D721Med (cell line): ENCODE data around the gene MORF4L1.
A peak's percentile ranks its signal among the peaks of the same experiment; 100 is the strongest.

ENCODE experiments used
- DNase-seq: peaks from one replicate; pipeline ENCODE4 v3.0.0; 2011; ENCODE audit warnings: low spot score; ENCODE audit not compliant: insufficient read length
- FAIRE-seq: peaks from 2 replicates; lab custom pipeline; 2011; peaks lifted over from hg19 to GRCh38; lab: Jason Lieb, UNC
- TF ChIP-seq, protein P1 (sequence below): IDR thresholded peaks from 2 replicates; pipeline ENCODE4 v1.5.1; 2012; ENCODE audit warnings: mild to moderate bottlenecking, control low read depth; ENCODE audit not compliant: insufficient read depth; ENCODE audit errors: missing control alignments

Gene MORF4L1, protein sequence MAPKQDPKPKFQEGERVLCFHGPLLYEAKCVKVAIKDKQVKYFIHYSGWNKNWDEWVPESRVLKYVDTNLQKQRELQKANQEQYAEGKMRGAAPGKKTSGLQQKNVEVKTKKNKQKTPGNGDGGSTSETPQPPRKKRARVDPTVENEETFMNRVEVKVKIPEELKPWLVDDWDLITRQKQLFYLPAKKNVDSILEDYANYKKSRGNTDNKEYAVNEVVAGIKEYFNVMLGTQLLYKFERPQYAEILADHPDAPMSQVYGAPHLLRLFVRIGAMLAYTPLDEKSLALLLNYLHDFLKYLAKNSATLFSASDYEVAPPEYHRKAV

DNA sequence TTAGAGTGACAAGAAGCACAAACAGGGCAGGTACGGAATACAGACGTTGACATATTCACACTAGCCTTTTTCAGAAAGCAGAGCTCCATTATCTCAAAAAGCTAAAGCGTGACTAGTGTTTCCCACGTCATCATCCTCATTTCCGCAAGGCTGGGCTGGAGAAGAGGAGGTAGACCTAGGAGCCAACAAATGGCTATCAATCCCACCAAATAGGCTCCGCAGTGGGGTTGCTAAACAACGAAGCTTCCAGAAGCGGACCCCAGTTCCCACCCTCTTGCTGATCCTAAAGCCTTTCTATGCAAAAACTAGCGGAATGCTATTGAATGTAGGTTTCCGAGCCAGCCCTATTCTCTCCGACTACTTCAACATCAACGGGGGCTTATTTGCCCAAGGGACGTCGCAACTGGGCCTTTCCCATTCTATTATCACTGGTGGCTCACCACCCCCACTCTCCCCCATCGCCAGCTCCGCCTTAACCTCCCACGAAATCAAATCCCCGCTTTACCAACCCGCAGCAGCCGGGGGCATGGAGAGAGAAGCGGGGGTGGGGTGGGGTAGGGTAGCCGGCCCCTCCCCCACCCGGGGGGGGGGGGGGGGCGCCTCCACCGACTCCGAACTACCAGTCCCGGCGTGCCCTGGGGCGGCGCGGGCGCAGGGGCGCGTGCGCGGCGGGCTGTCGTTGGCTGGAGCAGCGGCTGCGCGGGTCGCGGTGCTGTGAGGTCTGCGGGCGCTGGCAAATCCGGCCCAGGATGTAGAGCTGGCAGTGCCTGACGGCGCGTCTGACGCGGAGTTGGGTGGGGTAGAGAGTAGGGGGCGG is at the start of gene MORF4L1:
TSS of gene MORF4L1 (plus strand) at position 736 of the 817 bp plus-strand sequence. CDS start 128 bp downstream, outside the sequence.
- TF ChIP-seq, protein P1, sequence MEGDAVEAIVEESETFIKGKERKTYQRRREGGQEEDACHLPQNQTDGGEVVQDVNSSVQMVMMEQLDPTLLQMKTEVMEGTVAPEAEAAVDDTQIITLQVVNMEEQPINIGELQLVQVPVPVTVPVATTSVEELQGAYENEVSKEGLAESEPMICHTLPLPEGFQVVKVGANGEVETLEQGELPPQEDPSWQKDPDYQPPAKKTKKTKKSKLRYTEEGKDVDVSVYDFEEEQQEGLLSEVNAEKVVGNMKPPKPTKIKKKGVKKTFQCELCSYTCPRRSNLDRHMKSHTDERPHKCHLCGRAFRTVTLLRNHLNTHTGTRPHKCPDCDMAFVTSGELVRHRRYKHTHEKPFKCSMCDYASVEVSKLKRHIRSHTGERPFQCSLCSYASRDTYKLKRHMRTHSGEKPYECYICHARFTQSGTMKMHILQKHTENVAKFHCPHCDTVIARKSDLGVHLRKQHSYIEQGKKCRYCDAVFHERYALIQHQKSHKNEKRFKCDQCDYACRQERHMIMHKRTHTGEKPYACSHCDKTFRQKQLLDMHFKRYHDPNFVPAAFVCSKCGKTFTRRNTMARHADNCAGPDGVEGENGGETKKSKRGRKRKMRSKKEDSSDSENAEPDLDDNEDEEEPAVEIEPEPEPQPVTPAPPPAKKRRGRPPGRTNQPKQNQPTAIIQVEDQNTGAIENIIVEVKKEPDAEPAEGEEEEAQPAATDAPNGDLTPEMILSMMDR = no peak
- DNase-seq (peak; percentile 73), FAIRE-seq (no peak)

DNA sequence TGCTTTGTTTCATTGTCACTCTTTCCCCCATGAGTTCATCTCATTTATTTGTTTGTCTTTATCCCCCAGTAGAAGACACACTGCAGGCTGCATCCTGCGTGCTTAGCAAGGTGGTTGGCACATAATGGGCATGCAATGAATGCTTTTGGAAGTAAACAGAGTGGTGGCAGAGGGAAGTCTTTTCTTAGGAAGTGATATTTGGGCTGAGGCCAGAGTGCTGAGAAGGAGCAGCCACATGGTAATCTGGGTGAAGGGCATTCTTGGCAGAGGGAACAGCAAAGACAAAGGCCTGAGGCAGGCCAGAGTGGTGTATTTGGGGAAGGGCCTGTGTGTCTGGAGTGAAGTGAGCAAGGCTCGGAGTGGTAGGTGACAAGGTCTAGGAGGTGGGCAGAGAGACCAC is 43.8 kb upstream of the MORF4L1 start:
- TF ChIP-seq, protein P1 = no peak
- DNase-seq = no peak
- FAIRE-seq = no peak

DNA sequence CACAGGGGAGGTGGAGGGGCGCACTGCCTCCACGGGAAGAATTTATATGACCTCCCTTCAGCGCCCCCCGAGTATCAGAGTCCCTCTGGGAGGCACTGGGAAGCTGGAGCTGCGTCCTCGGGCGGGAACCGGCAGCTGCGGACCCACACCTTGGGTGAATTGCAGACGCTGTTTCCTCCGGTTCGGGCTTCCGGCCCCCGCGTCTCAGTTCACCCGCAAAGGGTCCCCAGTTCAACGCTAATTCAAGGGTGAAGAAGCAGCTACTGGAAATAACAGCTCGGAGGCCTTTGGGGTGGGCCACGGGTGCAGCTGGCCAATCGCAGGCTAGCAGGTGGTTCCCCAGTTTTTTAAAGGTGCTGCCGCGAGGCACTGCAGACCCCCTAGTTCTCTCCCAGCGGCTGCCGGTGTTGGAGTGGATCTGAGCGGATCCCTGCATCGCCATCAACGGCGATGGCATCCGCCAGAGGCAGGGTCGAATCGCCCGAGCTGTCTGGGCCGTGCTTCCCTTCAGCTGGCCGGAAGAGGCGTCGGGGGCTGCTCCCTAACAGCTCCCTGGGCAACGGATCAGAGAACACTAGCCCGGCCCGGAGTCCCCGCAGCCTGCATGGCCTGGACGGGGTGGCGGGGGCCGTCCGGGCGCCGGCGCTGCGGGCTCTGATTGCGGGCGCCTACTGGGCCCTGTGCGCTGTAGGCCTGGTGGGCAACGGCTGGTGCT is 42.0 kb upstream of the MORF4L1 start:
- DNase-seq (no peak), FAIRE-seq (no peak)
- TF ChIP-seq, protein P1 = no peak

DNA sequence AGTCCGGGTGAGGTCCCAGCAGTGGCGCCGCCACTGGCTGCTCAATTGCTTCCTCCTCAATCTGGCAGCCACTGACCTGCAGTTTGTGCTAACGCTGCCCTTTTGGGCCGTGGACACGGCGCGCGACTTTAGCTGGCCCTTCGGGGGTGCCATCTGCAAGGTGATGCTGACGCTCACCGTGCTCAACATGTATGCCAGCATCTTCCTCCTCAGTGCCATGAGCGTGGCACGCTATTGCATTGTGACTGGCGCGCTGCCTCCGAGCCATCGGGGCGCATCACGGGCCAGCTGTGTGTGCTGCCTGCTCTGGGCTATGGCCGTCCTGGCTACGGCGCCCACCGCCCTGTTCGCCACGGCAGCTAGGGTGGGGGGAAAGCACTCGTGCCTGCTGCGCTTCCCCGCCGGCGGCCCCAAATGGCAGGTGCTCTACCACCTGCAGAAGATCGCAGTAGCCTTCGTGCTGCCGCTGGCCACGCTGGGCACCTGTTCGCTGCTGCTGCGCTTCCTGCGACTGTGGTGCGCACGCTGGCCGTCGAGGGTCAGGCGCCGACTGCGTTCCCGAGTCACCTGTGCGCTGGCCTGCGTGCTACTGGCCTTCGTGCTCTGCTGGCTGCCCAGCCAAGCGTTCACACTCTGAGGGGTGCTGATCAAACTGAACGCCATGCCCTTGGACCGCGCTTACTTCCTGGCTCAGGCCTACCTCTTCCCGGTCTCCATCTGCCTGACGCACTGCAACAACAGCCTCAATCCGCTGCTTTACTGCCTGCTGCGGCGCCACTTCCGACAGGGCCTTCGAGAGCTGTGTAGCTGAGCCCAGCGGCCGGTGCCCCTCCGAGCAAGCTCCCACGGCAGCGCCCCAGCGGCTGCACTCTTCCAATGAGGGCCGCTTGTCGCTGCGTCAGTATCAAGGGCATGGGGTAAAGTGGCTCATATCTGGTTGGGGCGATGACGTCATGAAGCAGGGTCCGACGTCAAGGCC is 41.2 kb upstream of the MORF4L1 start:
- TF ChIP-seq, protein P1 = no peak
- FAIRE-seq (no peak), DNase-seq (no peak)

DNA sequence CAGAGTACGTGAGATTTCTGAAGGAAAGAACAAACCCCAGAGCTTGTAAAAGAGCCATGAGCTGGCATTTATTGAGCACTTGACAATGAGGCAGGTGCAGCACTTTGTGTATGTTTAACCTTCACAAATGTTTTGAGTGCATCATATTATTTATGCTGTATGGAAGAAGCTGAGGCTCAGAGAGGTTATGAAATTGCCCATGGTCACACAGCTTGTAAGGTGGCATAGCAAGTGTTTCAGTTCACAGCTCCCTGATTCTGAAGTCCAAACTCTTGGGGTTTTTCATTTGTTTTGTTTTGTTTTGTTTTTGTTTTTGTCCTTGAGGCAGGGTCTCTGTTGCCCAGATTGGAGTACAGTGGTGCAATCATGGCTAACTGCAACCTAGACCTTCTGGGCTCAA is 36.4 kb upstream of the MORF4L1 start:
- TF ChIP-seq, protein P1 = no peak
- DNase-seq (no peak), FAIRE-seq (no peak)

DNA sequence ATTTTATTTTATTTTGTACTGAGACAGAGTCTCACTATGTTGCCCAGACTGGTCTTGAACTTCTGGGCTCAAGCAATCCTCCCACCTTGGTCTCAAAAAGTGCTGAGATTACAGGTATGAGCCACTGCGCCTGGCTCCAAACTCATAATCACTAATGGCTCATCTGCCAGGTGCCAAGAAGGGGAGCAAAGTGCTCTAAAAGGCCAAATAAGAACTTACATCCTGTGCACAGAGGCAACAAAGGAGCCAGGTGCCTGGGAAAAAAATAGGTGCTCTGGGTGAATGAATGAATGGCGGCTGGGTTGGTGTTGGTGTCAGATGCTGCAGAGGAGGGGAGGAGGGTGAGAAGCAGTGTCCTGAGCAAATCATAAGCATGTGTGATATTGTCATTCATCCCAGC is 35.6 kb upstream of the MORF4L1 start:
- no peak for DNase-seq
- TF ChIP-seq, protein P1 = no peak
- no peak for FAIRE-seq
